Loucy (cell line): ENCODE data around the gene EXTL2.
"Not testable (repeated sequence)": the region's sequence is repeated elsewhere in the genome, so short reads cannot be mapped to it uniquely, and the experiment has no call there.

Source experiments
- H2AFZ ChIP-seq: fragments of 200-600 bp; sonication (generic); 2 replicates; pipeline ENCODE4 v1.6.0; 2016; ENCODE audit warnings: antibody characterized with exemption, mild to moderate bottlenecking, low read length, moderate library complexity
- H3F3A ChIP-seq: fragments of 200-600 bp; 2 replicates; pipeline ENCODE4 v1.6.0; 2016; ENCODE audit warnings: antibody characterized with exemption, low read depth, mild to moderate bottlenecking
- H3K27me3 ChIP-seq: fragments of 200-600 bp; sonication (generic); 2 replicates; pipeline ENCODE4 v1.6.1; 2014; ENCODE audit warnings: low read length, mild to moderate bottlenecking; ENCODE audit not compliant: insufficient read depth, poor library complexity, severe bottlenecking
- H3K36me3 ChIP-seq: fragments of 200-600 bp; sonication (generic); 2 replicates; pipeline ENCODE4 v1.6.1; 2016; ENCODE audit warnings: low read length; ENCODE audit not compliant: insufficient read depth
- H3K4me1 ChIP-seq: fragments of 200-600 bp; sonication (generic); 2 replicates; pipeline ENCODE4 v1.5.1; 2014; ENCODE audit warnings: low read length, mild to moderate bottlenecking; ENCODE audit not compliant: insufficient read depth, poor library complexity, severe bottlenecking
- H3K4me2 ChIP-seq: fragments of 200-600 bp; sonication (generic); 2 replicates; pipeline ENCODE4 v1.6.0; 2014; ENCODE audit warnings: antibody characterized with exemption, low read length, low read depth, mild to moderate bottlenecking; ENCODE audit not compliant: poor library complexity, severe bottlenecking
- H3K4me3 ChIP-seq: fragments of 200-600 bp; sonication (generic); 2 replicates; pipeline ENCODE4 v1.5.1; 2014; ENCODE audit warnings: low read length, mild to moderate bottlenecking, mixed read lengths; ENCODE audit not compliant: poor library complexity, severe bottlenecking
- H3K79me2 ChIP-seq: fragments of 200-600 bp; sonication (generic); 2 replicates; pipeline ENCODE4 v1.6.1; 2014; ENCODE audit warnings: low read length; ENCODE audit not compliant: insufficient read depth
- H3K9ac ChIP-seq: fragments of 200-600 bp; sonication (generic); 2 replicates; pipeline ENCODE4 v1.6.0; 2014; ENCODE audit warnings: mild to moderate bottlenecking, low read depth, low read length, moderate library complexity; ENCODE audit not compliant: poor library complexity, severe bottlenecking
- H3K9me2 ChIP-seq: fragments of 200-600 bp; sonication (generic); replicated peaks from 2 replicates; pipeline ENCODE4 v1.6.1; 2016; ENCODE audit warnings: low read depth, low read length, mixed read lengths
- H3K9me3 ChIP-seq: fragments of 200-600 bp; sonication (generic); 2 replicates; pipeline ENCODE4 v1.6.1; 2014; ENCODE audit warnings: mild to moderate bottlenecking, antibody characterized with exemption, low read length, low read depth; ENCODE audit not compliant: insufficient read depth
- H4K20me1 ChIP-seq: fragments of 200-600 bp; sonication (generic); 2 replicates; pipeline ENCODE4 v1.6.0; 2014; ENCODE audit warnings: antibody characterized with exemption, low read length, mild to moderate bottlenecking; ENCODE audit not compliant: insufficient read depth, poor library complexity, severe bottlenecking
- EZH2phosphoT487 ChIP-seq: fragments of 200-600 bp; IDR thresholded peaks from 2 replicates; pipeline ENCODE4 v1.6.1; 2018; ENCODE audit warnings: antibody characterized with exemption, mild to moderate bottlenecking, moderate library complexity, borderline replicate concordance
- TF ChIP-seq, protein P1 (sequence below): fragments of 200-600 bp; sonication (generic); conservative IDR thresholded peaks from 2 replicates; pipeline ENCODE4 v1.5.1; 2014; ENCODE audit warnings: mild to moderate bottlenecking, antibody characterized with exemption, low read length

EXTL2 gene

DNA sequence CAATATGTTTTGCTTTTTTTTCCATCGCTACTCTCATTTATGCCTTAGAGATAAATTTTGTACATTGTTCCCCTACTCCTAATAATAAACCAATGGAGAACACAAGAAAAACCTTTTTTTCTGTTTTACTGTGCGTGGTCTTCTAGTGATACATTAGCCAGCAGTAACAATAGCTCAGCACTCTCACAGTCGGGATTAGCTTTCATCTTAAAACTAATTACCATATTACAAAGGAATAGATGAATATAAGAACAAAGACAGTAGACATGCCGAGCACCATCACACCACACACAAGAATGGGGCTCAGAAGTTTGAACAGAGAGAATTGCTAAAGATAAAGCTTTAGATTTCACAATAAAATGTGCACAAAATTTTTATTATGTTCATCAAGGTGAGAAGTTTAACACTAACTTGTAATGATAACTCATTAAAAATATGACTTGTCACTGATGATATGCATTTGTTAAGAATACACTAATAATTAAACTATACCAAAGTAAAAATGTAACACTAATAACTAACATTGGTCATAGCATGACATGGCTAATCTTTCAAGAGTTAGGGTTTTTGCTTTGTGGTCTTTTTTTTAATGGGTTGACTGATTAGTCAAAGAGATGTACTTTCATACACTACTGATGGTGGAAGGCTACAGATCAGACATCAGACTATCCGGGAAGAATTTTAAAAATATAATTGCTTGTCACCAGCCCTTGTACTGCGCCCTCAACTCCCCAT, 61.8 kb downstream of the EXTL2 start:
- no peaks in the 10 kb centered on the region for H3K9me2 ChIP-seq
- no peaks in the 10 kb centered on the region for H3K9me3 ChIP-seq
- H3K9ac ChIP-seq: no peak overlapping the region
- no peak overlapping the region for H3K4me2 ChIP-seq
- H2AFZ ChIP-seq: no peak overlapping the region
- no peaks in the 10 kb centered on the region for H3K79me2 ChIP-seq
- H4K20me1 ChIP-seq: no peaks in the 10 kb centered on the region
- H3K36me3 ChIP-seq: no peaks in the 10 kb centered on the region
- H3K27me3 ChIP-seq: peaks cover 7% of the 10 kb centered on the region
- no peaks in the 10 kb centered on the region for H3F3A ChIP-seq
- H3K4me3 ChIP-seq: no peak overlapping the region
- H3K4me1 ChIP-seq: no peaks in the 10 kb centered on the region
- TF ChIP-seq EZH2phosphoT487: no peak
- TF ChIP-seq, protein P1, sequence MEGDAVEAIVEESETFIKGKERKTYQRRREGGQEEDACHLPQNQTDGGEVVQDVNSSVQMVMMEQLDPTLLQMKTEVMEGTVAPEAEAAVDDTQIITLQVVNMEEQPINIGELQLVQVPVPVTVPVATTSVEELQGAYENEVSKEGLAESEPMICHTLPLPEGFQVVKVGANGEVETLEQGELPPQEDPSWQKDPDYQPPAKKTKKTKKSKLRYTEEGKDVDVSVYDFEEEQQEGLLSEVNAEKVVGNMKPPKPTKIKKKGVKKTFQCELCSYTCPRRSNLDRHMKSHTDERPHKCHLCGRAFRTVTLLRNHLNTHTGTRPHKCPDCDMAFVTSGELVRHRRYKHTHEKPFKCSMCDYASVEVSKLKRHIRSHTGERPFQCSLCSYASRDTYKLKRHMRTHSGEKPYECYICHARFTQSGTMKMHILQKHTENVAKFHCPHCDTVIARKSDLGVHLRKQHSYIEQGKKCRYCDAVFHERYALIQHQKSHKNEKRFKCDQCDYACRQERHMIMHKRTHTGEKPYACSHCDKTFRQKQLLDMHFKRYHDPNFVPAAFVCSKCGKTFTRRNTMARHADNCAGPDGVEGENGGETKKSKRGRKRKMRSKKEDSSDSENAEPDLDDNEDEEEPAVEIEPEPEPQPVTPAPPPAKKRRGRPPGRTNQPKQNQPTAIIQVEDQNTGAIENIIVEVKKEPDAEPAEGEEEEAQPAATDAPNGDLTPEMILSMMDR: no peak

DNA sequence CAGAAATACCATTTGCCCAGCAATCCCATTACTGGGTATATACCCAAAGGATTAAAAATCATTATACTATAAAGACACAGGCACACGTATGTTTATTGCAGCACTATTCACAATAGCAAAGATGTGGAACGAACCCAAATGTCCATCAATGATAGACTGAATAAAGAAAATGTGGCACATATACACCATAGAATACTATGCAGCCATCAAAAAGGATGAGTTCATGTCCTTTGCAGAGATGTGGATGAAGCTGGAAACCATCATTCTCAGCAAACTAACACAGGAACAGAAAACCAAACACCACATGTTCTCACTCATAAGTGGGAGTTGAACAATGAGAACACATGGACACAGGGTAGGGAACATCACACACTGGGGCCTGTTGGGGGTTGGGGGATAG, 69.0 kb downstream of the EXTL2 start:
- H3K9ac ChIP-seq, H4K20me1 ChIP-seq: not testable (repeated sequence)

More for the DNA sequence above, 69.0 kb downstream of the EXTL2 start:
- not testable (repeated sequence) for H2AFZ ChIP-seq, H3K9me3 ChIP-seq, H3K4me2 ChIP-seq, H3K27me3 ChIP-seq, H3K9me2 ChIP-seq, H3K79me2 ChIP-seq, H3K4me3 ChIP-seq, H3F3A ChIP-seq, H3K36me3 ChIP-seq, H3K4me1 ChIP-seq
